Measurements from ENCODE around the gene USP44. TPM values are rescaled to one million over a fixed set of nuclear protein-coding genes. Genes with fewer than 3 reads are reported as not detected.
"Not testable (repeated sequence)": the region's sequence is repeated elsewhere in the genome, so short reads cannot be mapped to it uniquely, and the experiment has no call there.

The USP44 gene
- total RNA-seq, 1 experiment from 2014 or later: not detected

DNA sequence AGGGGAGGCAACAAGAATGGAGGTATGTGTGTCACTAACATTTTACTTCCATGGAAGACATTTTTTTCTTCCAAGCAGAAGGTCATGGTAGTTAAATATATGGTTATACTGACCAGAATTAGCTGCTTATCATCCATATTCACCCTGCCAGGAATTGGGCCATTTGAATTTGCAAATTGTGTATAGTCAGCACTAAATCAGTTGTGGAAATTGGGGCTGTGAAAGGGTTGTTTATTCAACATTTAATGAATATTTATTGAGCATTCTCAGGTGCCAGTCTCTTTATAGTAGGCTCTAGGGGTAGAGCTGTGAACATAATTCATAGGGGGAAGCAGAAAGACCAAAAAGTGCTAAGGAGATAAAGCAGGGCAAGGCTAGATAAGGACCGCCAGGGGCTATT, 39.3 kb downstream of the USP44 start:
- DNase-seq (ENCODE audit: low spot score): no peak

DNA sequence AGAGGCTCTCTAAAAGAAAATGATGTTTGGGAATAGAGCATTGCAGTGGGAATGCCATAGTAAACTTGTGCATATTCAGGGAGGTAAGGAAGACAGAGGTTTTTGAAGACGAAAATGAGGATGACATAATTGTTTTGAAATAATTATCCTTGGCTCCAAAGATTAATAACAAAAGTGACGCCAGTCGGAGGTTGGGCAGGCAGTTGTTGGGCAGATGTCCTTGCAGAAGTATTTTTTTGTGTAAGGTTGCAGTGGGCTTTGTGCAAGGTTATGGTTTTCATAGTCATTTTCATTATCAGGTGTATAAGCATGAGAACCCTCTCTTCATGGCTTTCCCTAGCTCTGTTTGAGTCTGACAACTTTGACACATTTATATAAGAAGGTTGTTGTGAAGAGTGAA, 42.0 kb downstream of the USP44 start:
- no peak for DNase-seq (ENCODE audit: low spot score)

DNA sequence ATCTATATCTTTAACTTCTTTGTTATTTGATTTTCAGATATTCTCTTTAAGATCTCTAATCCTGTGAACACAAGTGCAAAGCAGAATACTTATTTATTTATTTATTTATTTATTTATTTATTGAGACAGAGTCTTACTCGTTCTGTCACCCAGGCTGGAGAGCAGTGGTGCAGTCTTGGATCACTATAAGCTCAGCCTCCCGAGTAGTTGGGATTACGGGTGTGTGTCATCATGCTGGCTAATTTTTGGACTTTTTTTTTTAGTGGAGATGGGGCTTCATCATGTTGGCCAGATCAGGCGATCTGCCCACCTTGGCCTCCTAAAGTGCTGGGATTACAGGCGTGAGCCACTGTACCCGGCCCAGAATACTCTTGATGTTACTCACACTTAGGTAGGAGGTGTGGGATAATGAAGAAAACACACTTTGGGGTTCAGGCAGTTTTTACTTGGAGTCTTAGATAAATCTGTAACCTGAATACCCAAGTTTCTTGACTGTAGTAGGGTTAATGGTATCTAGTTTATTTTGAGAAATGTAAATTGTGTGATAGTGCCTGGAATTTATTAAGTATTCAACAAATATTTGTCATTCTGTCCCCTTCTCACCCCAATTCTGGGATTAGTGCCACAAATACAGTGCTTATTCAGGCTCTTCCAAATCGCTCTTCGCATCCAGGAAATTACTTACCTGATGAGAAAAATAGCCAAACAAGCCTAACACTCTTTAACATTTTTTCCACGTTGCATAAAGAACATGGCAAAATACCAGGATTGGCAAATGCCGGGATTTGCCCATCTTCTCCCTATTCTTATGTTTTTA, 44.4 kb downstream of the USP44 start:
- DNase-seq (ENCODE audit: low spot score): no peak

DNA sequence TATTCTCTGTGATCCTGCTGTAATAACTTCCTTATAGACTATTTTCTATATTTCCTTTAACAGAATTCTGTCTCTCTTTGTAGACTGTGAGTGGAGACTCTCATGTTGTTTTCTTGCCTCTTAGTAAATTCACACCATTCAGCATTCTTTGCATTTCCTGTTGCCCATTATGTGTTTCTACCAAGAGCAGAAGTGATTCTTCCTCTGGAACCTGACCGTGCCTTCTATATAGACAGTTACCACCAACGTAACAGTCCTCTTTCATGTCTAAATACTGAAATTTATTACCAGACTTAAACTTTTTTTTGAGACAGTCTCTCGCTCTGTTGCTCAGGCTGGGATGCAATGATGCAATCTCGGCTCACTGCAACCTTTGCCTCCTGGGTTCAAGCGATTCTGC, 46.2 kb downstream of the USP44 start:
- DNase-seq (ENCODE audit: low spot score): no peak

DNA sequence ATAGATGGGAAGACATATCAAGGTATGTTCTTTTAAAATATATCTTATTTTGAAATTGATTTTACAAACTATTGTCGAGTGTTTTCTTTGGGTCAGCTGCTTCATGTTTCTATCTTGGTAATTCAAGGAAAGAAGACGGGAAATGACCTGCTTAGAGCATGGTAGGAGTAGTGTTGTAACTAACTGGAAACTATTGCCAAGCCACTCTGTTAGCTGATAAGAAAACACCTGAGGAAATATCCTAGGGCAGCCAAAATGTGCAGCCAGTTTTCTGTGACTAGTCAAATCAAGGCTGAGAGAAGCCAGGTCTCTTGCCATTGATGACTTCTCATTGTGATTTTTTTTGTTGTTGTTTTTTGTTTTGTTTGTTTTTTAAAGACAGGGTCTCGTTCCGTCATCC, 47.1 kb downstream of the USP44 start:
- no peak for DNase-seq (ENCODE audit: low spot score)

DNA sequence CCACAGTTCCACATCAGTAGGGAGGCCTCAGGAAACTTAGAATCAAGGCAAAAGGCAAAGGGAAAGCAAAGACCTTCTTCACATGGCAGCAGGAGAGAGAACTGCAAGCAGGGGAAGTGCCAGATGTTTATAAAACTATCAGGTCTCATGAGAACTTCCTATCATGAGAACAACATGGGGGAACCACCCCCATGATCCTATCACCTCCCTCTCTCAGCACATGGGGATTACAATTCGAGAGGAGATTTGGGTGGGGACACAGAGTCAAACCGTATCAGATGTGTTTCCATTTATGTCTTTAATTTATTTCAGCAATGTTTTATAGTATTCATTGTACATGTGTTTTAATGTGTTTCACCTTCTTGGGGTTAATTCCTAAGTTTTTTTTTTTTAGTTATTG, 51.5 kb downstream of the USP44 start:
- no peak for DNase-seq (ENCODE audit: low spot score)

DNA sequence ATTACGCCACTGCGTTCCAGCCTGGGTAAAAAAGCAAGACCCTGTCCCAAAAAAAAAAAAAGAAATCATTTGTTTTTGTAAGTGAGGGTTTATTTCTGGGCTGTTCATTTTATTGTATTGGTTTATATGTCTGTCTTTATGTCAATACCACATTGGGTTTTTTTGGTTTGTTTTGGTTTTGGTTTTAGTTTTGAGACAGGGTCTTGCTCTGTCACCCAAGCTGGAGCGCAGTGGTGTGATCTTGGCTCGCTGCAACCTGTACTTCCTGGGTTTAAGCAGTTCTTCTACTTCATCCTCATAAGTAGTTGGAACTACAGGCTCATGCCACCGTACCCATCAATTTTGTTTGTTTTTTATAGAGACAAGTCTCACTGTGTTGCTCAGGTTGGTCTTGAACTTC, 52.3 kb downstream of the USP44 start:
- no peak for DNase-seq (ENCODE audit: low spot score)

DNA sequence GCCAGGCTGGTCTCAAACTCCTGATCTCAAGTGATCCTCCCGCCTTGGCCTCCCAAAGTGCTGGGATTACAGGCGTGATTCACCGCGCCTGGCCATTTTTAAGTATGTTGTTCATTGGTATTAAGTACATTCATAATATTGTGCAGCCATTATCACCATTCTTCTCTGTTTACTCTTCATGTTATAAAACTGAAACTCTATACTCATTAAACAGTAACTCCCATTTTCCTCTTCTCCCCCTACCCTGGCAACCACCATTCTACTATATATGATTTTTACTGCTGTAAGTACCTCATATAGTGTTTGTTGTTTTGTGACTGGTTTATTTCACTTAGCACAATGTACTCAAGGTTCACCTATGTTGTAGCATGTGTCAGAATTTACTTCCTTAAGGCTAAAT, 54.2 kb downstream of the USP44 start:
- no peak for DNase-seq (ENCODE audit: low spot score)

DNA sequence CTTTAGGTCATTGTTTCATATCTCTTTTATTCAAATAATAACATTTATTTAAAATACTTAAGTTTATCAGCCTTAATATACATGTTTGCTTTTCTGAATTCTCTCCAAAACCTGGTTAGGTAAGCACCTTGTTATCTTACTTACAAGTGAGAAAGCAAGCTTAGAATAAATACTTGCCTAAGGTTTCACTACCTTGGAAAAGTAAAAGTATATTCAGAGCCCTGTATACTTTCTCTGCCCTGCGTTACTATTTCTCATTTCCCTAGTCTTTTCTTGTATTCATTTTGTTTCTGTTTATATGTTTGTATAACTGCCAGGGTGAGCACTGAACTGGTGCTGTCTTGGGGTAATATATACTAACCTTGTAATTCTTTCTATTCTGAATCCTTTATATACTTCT, 55.8 kb downstream of the USP44 start:
- no peak for DNase-seq (ENCODE audit: low spot score)

DNA sequence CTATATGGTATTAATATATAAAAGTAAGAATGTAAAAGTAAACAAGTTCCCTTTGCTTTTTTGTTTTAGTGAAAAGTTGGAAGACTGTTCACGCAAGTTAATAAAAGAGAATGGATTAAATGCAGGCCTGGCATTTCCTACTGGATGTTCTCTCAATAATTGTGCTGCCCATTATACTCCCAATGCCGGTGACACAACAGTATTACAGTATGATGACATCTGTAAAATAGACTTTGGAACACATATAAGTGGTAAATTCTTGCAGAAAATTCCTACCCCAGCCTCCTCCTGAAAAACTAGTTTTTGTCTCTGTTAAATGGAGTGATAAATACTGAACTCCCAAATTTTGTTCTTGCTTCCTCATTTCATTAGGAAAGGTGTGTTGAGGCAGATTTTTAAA, 56.4 kb downstream of the USP44 start:
- DNase-seq (ENCODE audit: low spot score): no peak

DNA sequence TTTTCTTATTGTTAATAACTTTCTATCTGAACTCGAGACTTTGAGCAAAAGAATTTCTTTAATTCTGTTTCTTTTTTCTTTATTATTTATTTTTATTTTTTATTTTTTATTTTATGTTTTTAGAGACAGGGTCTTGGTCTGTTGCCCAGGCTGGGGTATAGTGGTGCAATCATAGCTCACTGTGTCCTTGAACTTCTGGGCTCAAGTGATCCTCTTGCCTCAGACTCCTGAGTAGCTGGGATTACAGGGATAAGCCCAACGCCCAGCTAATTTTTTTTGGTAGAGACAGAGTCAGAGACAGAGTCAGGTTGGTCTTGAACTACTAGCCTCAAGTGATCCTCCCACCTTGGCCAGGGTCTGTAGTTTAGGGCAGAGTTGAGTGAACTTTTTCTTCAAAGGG, 58.8 kb downstream of the USP44 start:
- DNase-seq (ENCODE audit: low spot score): no peak

DNA sequence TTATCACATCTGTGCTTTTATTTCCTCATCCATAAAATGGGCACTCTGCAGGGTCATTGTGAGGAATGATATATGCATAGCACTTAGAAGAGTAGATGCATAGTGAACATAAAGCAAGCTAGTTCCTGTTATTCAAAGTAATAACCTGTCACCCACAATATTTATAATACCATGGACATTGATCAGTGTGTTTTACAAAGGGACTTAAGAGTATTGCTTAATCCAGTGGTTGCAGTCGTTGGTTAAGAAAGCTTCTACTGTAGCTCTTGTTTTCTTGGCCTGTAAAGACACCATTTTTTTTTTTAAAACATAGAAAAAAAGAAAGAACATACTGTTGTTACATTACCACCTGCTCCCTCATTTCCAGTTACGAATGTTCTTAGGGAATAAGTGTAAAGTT, 64.3 kb downstream of the USP44 start:
- no peak for DNase-seq (ENCODE audit: low spot score)

DNA sequence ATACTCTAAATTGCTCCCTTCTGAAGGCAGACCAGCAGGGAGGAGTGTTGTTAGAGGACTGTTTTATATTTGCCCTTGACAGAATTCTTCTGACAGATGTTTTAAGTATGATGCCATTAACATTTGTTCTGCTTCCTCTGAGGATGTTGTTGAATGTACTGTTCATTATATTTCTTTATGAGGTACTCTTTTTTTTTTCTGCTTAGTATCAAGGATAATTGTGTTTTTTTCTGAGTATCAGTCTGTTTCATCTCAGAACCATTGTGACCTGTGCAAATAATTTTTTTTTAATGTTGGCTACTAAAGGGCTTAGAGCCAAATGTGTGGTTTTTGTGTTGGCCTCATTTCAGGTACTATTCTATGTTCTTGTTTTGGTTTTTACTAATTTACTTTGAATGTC, 66.8 kb downstream of the USP44 start:
- no peak for DNase-seq (ENCODE audit: low spot score)

DNA sequence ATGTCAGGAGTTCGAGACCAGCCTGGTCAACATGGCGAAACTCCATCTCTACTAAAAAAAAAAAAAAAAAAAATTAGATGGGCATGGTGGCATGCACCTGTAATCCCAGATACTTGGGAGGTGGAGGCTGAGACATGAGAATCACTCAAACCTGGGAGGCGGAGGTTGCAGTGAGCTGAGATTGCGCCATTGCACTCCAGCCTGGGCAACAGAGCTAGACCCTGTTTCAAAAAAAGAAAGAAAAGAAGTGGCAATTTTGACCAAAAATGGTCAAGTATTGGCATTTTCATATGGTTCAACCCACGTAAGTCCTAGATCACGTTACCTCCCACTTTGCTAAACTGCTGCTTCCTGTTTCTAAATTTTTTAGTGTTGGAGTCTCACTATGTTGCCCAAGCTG, 68.7 kb downstream of the USP44 start:
- not testable (repeated sequence) for DNase-seq (ENCODE audit: low spot score)

DNA sequence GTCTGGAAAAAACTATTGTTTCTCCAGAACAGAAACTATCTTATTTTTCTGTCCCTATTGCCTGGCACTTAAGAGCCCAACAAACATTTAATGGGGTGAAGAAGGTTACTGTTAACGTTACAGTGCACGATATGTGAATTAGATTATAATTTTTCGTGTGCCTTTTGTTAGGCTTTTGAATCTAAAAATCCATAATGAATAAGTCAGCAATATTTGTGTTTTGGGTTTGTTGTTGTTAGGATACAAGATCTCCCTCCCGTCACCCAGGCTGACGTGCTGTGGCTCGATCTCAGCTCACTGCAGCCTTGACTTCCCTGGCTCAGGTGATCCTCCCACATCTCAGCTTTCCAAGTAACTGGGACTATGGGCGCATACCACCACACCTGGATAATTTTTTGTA, 69.4 kb downstream of the USP44 start:
- DNase-seq (ENCODE audit: low spot score): no peak

DNA sequence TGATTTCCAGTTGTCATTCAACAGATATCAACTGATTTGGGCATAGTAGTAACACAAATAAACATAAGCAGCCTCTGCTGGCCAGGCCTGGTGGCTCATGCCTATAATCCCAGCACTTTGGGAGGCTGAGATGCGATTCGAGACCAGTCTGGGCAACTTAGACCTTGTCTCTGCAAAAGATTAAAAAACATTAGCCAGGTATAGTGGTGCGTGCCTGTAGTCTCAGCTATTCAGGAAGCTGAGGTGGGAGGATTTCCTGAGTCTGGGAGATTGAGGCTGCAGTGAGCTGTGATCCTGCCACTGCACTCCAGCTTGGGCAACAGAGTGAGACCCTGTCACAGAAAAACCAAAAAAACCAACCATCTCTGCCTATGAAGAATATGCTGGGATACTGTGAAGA, 70.2 kb downstream of the USP44 start:
- no peak for DNase-seq (ENCODE audit: low spot score)

DNA sequence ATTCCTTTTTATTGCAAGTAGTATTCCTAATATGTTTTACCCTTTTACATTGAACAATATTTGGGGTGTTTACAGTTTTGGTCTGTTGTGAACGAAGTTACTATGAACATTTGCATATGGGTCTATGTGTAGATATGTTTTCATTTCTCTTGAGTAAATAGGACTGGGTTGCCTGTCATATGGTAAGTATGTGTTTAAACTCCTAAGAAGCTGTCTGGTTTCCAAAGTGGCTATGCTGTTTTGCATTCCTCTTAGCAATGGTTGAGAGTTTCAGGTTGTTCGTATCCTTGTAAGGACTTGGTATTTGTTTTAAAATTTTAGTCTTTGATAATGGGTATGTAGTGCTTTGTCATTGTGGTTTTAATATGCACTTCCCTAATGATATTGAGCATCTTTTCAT, 71.0 kb downstream of the USP44 start:
- DNase-seq (ENCODE audit: low spot score): no peak

DNA sequence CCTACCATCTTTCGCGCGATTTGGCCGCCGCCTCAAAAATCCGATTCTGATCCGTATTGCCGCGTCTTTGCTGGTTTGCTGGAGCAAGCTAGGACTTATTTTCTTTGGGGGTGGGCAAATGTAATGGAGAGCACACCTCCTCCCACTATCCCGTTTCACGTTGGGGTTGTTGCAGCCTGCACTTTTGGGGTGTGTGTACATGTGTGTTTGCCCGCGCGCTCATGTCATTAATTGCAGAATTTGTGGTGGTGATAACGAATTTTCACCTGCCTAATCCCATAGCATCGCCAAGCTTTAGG, 76.7 kb downstream of the USP44 start:
- DNase-seq (ENCODE audit: low spot score): no peak

DNA sequence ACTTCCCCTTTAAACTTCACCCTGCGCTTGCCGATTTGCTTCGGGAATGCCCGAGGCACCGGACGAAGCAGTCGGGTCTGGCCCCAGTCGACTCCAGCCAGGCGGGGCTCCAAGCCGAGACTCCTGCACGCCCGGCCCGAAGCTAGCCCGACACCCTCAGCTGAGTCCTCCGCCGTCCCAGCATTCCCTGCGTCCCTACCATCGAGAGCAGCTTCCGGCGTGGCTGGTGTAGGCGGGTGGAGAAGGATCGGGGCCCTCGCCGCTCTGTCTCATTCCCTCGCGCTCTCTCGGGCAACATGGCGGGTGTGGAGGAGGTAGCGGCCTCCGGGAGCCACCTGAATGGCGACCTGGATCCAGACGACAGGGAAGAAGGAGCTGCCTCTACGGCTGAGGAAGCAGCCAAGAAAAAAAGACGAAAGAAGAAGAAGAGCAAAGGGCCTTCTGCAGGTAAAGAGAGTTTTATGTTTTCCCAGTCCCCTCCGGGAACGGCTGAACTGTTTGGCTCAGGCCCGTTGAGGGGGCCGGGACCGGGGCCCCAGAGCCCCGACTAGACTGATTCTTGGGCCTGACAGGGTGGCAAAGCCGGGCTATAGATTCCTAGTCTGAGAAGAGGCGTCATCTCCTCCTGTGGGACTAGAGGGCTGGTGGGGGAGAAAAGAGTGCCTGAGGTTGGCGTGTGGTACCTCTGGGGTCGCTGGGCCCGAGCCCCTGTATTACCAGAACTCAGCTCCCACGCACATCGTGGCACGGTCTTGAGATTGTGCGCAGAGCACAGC, 77.2 kb downstream of the USP44 start, which contains the start of gene METAP2:
TSS of gene METAP2 (plus strand) at position 269 of the 776 bp plus-strand sequence. CDS start at position 297, 28 bp downstream.
- peak; percentile 94 for DNase-seq (ENCODE audit: low spot score)

DNA sequence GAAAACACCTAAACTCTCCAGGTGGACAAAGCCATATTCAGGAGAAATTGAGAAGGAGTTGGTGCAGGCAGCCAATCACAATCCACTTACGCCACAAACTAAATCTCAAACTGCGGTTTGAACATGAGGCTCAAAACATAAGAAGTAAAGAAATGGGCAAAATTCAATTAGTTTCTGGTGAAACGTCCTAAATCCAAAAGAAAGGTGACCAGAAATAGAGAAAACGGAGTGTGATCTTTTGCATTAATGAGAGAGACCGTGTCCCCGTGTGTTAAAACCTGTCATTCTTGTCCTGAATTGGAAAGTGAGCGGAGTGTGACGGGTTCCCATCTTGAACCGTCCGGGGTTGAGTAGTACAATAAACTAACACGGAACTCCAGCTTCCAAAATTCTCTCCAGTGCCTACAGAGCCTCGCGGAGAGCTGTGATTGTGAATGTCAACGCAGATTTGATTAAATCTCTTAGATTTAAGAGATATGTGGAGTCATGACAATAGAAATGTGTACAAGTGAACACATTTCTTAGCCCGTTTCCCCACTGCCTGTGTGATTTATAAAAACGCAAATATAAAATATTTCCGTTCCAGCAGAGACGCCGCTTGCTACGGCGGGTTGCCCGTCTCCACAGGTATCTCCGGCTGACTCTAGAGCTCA, 77.9 kb downstream of the USP44 start:
- DNase-seq (ENCODE audit: low spot score): no peak

DNA sequence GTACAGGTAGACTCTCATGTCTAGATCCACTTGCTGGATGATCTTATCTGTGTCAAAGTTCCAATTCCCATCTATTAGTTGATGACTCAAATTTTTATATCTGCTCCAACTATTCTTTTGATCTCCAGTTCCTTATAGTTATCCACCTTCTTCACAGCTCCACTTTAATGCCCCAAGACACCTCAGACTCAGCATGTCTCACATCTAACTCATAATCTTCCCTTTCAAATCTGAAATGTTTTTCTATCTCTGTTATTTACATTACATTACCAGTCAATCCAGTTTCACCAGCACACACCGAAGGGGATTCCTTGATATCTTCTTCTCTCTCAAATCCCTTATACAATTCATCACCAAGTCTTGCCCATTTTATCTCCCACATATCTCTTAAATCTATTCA, 81.0 kb downstream of the USP44 start:
- no peak for DNase-seq (ENCODE audit: low spot score)

All from H4 (cell line).